Activated B cell treated with CpG ODN at 0.5 μM for 24 hours (primary cell): ENCODE measurements around the gene KLK6. TPM values are rescaled to one million over a fixed set of nuclear protein-coding genes. Genes with fewer than 3 reads are reported as not detected.

Source experiments
- ATAC-seq: fragments of 200-7000 bp; cut with Tn5 transposase; one replicate; pipeline ENCODE4 v1.10.0; 2021; ENCODE audit warnings: low read depth, mild to moderate bottlenecking, moderate library complexity
- CTCF ChIA-PET: fragments of 350-600 bp; sonication (Branson Sonifier 250); formaldehyde crosslinking; loops from one replicate; lab custom pipeline; 2021; ENCODE audit warnings: antibody characterized with exemption; lab: Charles Lee
- POLR2A ChIA-PET: fragments of 350-600 bp; sonication (Branson Sonifier 250); formaldehyde crosslinking; loops from one replicate; lab custom pipeline; 2021; ENCODE audit warnings: antibody characterized with exemption; lab: Charles Lee
- DNase-seq: peaks from one replicate; pipeline ENCODE4 v3.0.0; 2022
- H3K27ac Mint-ChIP-seq: one replicate; pipeline ENCODE4 v1.8.0; 2020; ENCODE audit warnings: mixed read lengths
- H3K27me3 Mint-ChIP-seq: one replicate; pipeline ENCODE4 v1.8.0; 2021; ENCODE audit warnings: mixed read lengths
- H3K36me3 Mint-ChIP-seq: one replicate; pipeline ENCODE4 v1.8.0; 2021; ENCODE audit warnings: low read depth, mixed read lengths
- H3K4me1 Mint-ChIP-seq: one replicate; pipeline ENCODE4 v1.8.0; 2021; ENCODE audit warnings: mixed read lengths
- H3K4me3 Mint-ChIP-seq: one replicate; pipeline ENCODE4 v1.8.0; 2020; ENCODE audit warnings: mild to moderate bottlenecking, mixed read lengths
- H3K9me3 Mint-ChIP-seq: one replicate; pipeline ENCODE4 v1.8.0; 2020; ENCODE audit warnings: mixed read lengths
- CTCF ChIP-seq: fragments of 200-600 bp; IDR thresholded peaks from one replicate; pipeline ENCODE4 v1.8.0; 2022; ENCODE audit warnings: antibody characterized with exemption, mild to moderate bottlenecking
- intact Hi-C: fragments of 100-400 bp; cut with micrococcal nuclease; formaldehyde crosslinking; loops from one replicate; pipeline ENCODE4 v1.15.1; 2024
- total RNA-seq: library from RNA; stranded (reverse); gene quantifications from 2 replicates; pipeline ENCODE4 v1.2.3, GENCODE V29; 2022

Gene KLK6
- total RNA-seq, 1 donor from 2014 or later: not detected

GRCh38 chr19:51000981-51001380 is 31.6 kb upstream of the KLK6 start:
- Mint-ChIP-seq H3K27ac (no peak overlapping the region), H3K4me1 (no peaks in the 10 kb centered on the region), H3K27me3 (peaks cover 27% of the 10 kb centered on the region), H3K9me3 (no peaks in the 10 kb centered on the region), H3K36me3 (no peaks in the 10 kb centered on the region), H3K4me3 (no peak overlapping the region)
- intact Hi-C loops: no loop called here
- ChIA-PET POLR2A (no interaction called here), CTCF (no interaction called here)
- DNase-seq (no peak), ATAC-seq (no peak)
- TF ChIP-seq CTCF: no peak

DNA sequence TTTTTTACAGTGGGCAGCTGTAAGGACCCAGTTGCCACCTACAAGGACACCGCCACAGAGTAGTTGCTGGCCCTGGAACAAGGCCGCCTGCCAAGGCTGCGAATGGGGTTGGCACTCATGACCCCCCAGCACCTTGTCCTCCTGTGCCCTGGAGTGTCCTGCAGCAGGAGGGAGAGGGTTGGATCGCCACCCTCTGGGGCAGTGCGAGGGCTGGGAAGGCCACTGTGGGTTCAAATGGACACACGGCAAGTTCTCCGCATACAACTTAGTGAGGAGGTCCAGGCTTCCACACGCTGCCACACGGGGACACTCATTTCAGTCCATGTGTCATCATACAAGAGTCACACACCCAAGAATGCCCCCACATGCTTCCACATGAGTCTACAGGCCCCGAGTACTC is 31.0 kb upstream of the KLK6 start:
- POLR2A ChIA-PET: no interaction called here

DNA sequence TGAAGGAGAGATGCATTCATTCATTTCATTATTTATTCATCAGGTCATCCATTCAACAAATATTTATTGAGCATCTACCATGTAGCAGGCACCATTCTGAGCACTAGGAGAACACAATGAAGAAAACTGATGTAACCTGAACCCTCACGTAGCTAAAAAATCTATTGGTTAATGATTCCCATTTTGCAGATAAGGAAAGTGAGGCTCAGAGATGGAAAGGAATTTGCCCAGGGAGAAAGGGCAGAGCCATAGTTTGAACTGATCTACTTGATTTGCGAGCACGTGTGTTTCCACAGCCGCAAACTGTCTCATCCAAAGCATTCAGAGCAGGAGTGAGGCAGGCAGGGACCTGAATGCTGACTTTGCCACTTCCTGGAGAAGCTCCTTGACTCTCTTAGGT is 29.3 kb upstream of the KLK6 start:
- peaks cover 24% of the 10 kb centered on the region for H3K27me3 Mint-ChIP-seq
- ATAC-seq (no peak), DNase-seq (no peak)
- no peak overlapping the region for H3K4me3 Mint-ChIP-seq
- intact Hi-C loops: no loop called here
- H3K4me1 Mint-ChIP-seq: no peaks in the 10 kb centered on the region
- CTCF ChIA-PET: no interaction called here
- H3K9me3 Mint-ChIP-seq: peaks cover 3% of the 10 kb centered on the region
- TF ChIP-seq CTCF: no peak
- POLR2A ChIA-PET: no interaction called here
- H3K27ac Mint-ChIP-seq: no peak overlapping the region
- H3K36me3 Mint-ChIP-seq: no peaks in the 10 kb centered on the region

More for the DNA sequence above, 31.0 kb upstream of the KLK6 start:
- H3K4me3 Mint-ChIP-seq: no peak overlapping the region
- DNase-seq (no peak), ATAC-seq (no peak)
- intact Hi-C loops: no loop called here
- H3K9me3 Mint-ChIP-seq: no peaks in the 10 kb centered on the region
- TF ChIP-seq CTCF: no peak
- H3K36me3 Mint-ChIP-seq: no peaks in the 10 kb centered on the region
- CTCF ChIA-PET: no interaction called here
- no peaks in the 10 kb centered on the region for H3K4me1 Mint-ChIP-seq
- H3K27me3 Mint-ChIP-seq: peaks cover 27% of the 10 kb centered on the region
- no peak overlapping the region for H3K27ac Mint-ChIP-seq

GRCh38 chr19:50998061-50998460 is 28.7 kb upstream of the KLK6 start:
- H3K4me3 Mint-ChIP-seq: no peak overlapping the region
- no peak overlapping the region for H3K27ac Mint-ChIP-seq
- no peak for TF ChIP-seq CTCF
- H3K4me1 Mint-ChIP-seq: no peaks in the 10 kb centered on the region
- H3K9me3 Mint-ChIP-seq: peaks cover 3% of the 10 kb centered on the region
- DNase-seq (no peak), ATAC-seq (no peak)
- H3K36me3 Mint-ChIP-seq: no peaks in the 10 kb centered on the region
- intact Hi-C loops: no loop called here
- CTCF ChIA-PET: no interaction called here
- H3K27me3 Mint-ChIP-seq: peaks cover 24% of the 10 kb centered on the region
- POLR2A ChIA-PET: no interaction called here

GRCh38 chr19:50994129-50994528 is 24.7 kb upstream of the KLK6 start:
- H3K4me1 Mint-ChIP-seq: no peaks in the 10 kb centered on the region
- no peak overlapping the region for H3K4me3 Mint-ChIP-seq
- peaks cover 3% of the 10 kb centered on the region for H3K9me3 Mint-ChIP-seq
- ChIA-PET POLR2A (no interaction called here), CTCF (no interaction called here)
- TF ChIP-seq CTCF: no peak
- no peak overlapping the region for H3K27ac Mint-ChIP-seq
- no peaks in the 10 kb centered on the region for H3K36me3 Mint-ChIP-seq
- intact Hi-C loops: no loop called here
- H3K27me3 Mint-ChIP-seq: peaks cover 23% of the 10 kb centered on the region
- ATAC-seq: no peak
- DNase-seq: no peak
